ENCODE results near the gene VPS29. TPM values are rescaled to one million over a fixed set of nuclear protein-coding genes. Genes with fewer than 3 reads are reported as not detected.
"Not testable (repeated sequence)": the region's sequence is repeated elsewhere in the genome, so short reads cannot be mapped to it uniquely, and the experiment has no call there.

The VPS29 gene
- polyA plus RNA-seq, 3 donors: 224 to 409 (median 342) TPM

- Histone ChIP-seq H3K4me3 (replicated peaks in 1 of 3; ENCODE audit: low read depth in 2 of 3, low read length in 3 of 3) (no peak overlapping the region), H3K9me3 (replicated peaks in 1 of 2; ENCODE audit: control insufficient read depth in 1 of 2, insufficient read depth in 1 of 2, low read length in 2 of 2) (no peaks in the 10 kb centered on the region), H3K79me2 (ENCODE audit: insufficient read depth, low read length) (no peaks in the 10 kb centered on the region), H2AFZ (ENCODE audit: insufficient read depth, low read depth, low read length, poor library complexity, severe bottlenecking) (no peak overlapping the region), H4K20me1 (ENCODE audit: insufficient read depth, low read length) (peaks cover 43% of the 10 kb centered on the region), H3K4me1 (ENCODE audit: control insufficient read depth in 1 of 2, insufficient read depth in 2 of 2, low read length in 2 of 2) (no peaks in the 10 kb centered on the region), H3K4me2 (replicated peaks; ENCODE audit: extremely low read depth, low read length, poor library complexity, severe bottlenecking) (no peak overlapping the region), H3K36me3 (replicated peaks in 1 of 2; ENCODE audit: control insufficient read depth in 1 of 2, insufficient read depth in 2 of 2, low read length in 2 of 2) (peaks cover 36 to 60% of the 10 kb centered on the region in 2 donors), H3K9ac (ENCODE audit: insufficient read depth, low read length, poor library complexity, severe bottlenecking) (no peak overlapping the region), H3K27ac (ENCODE audit: low read depth in 1 of 2, low read length in 2 of 2) (no peak overlapping the region), H3K27me3 (ENCODE audit: control insufficient read depth in 2 of 2, insufficient read depth in 2 of 2, low read length in 2 of 2) (no peaks in the 10 kb centered on the region)
- WGBS (ENCODE audit: insufficient coverage): no CpG with 5 or more reads among the region's 2 CpGs
- H3K27ac Mint-ChIP-seq: peak overlapping the region in 1 of 7 donors; percentile 50
- peaks cover 39 to 56% of the 10 kb centered on the region in 2 donors for H3K36me3 Mint-ChIP-seq
- no peak for TF ChIP-seq CTCF (IDR thresholded peaks at IDR 0.05)
- no peak overlapping the region for H3K4me3 Mint-ChIP-seq
- DNase-seq: no peak
- H3K27me3 Mint-ChIP-seq (ENCODE audit: low read depth in 3 of 3): peaks cover 0 to 3% (median 0%) of the 10 kb centered on the region in 3 donors
- intact Hi-C loops (cut with micrococcal nuclease): no loop called here
- H3K9me3 Mint-ChIP-seq: no peaks in the 10 kb centered on the region
- H3K4me1 Mint-ChIP-seq: no peaks in the 10 kb centered on the region
Measured at GRCh38 chr12:110530511-110530910, 28.6 kb upstream of the VPS29 start.

- Histone ChIP-seq H3K4me1 (ENCODE audit: control insufficient read depth in 1 of 2, insufficient read depth in 2 of 2, low read length in 2 of 2) (no peaks in the 10 kb centered on the region), H3K4me2 (replicated peaks; ENCODE audit: extremely low read depth, low read length, poor library complexity, severe bottlenecking) (no peak overlapping the region), H3K36me3 (replicated peaks in 1 of 2; ENCODE audit: control insufficient read depth in 1 of 2, insufficient read depth in 2 of 2, low read length in 2 of 2) (peaks cover 19 to 38% of the 10 kb centered on the region in 2 donors), H3K27me3 (ENCODE audit: control insufficient read depth in 2 of 2, insufficient read depth in 2 of 2, low read length in 2 of 2) (no peaks in the 10 kb centered on the region), H2AFZ (ENCODE audit: insufficient read depth, low read depth, low read length, poor library complexity, severe bottlenecking) (no peak overlapping the region), H3K9me3 (replicated peaks in 1 of 2; ENCODE audit: control insufficient read depth in 1 of 2, insufficient read depth in 1 of 2, low read length in 2 of 2) (no peaks in the 10 kb centered on the region), H3K27ac (ENCODE audit: low read depth in 1 of 2, low read length in 2 of 2) (no peak overlapping the region), H3K9ac (ENCODE audit: insufficient read depth, low read length, poor library complexity, severe bottlenecking) (no peak overlapping the region), H3K4me3 (replicated peaks in 1 of 3; ENCODE audit: low read depth in 2 of 3, low read length in 3 of 3) (no peak overlapping the region), H3K79me2 (ENCODE audit: insufficient read depth, low read length) (no peaks in the 10 kb centered on the region), H4K20me1 (ENCODE audit: insufficient read depth, low read length) (peaks cover 24% of the 10 kb centered on the region)
- H3K4me3 Mint-ChIP-seq: no peak overlapping the region
- no peak for TF ChIP-seq CTCF (IDR thresholded peaks at IDR 0.05)
- peak overlapping the region in 2 of 7 donors; percentile 32 to 61 for H3K27ac Mint-ChIP-seq
- intact Hi-C loops (cut with micrococcal nuclease): no loop called here
- H3K4me1 Mint-ChIP-seq: no peaks in the 10 kb centered on the region
- H3K9me3 Mint-ChIP-seq: no peaks in the 10 kb centered on the region
- DNase-seq: no peak
- 100% methylated on average over 2 of the region's 6 CpGs for WGBS (ENCODE audit: insufficient coverage)
- H3K27me3 Mint-ChIP-seq (ENCODE audit: low read depth in 3 of 3): peaks cover 0 to 4% (median 0%) of the 10 kb centered on the region in 3 donors
- peaks cover 25 to 36% of the 10 kb centered on the region in 2 donors for H3K36me3 Mint-ChIP-seq
Measured at GRCh38 chr12:110528277-110528839, 26.4 kb upstream of the VPS29 start.

GRCh38 chr12:110520876-110521712, 19.2 kb upstream of the VPS29 start:
- H3K9me3 ChIP-seq (replicated peaks in 1 of 2; ENCODE audit: control insufficient read depth in 1 of 2, insufficient read depth in 1 of 2, low read length in 2 of 2); H3K36me3 ChIP-seq (replicated peaks in 1 of 2; ENCODE audit: control insufficient read depth in 1 of 2, insufficient read depth in 2 of 2, low read length in 2 of 2); H3K4me1 Mint-ChIP-seq; H3K27ac ChIP-seq (ENCODE audit: low read depth in 1 of 2, low read length in 2 of 2); H3K27ac Mint-ChIP-seq; H3K4me2 ChIP-seq (replicated peaks; ENCODE audit: extremely low read depth, low read length, poor library complexity, severe bottlenecking); H3K4me3 Mint-ChIP-seq; H3K27me3 ChIP-seq (ENCODE audit: control insufficient read depth in 2 of 2, insufficient read depth in 2 of 2, low read length in 2 of 2); H3K9ac ChIP-seq (ENCODE audit: insufficient read depth, low read length, poor library complexity, severe bottlenecking); H3K79me2 ChIP-seq (ENCODE audit: insufficient read depth, low read length); H3K4me1 ChIP-seq (ENCODE audit: control insufficient read depth in 1 of 2, insufficient read depth in 2 of 2, low read length in 2 of 2); H2AFZ ChIP-seq (ENCODE audit: insufficient read depth, low read depth, low read length, poor library complexity, severe bottlenecking); H3K4me3 ChIP-seq (replicated peaks in 1 of 3; ENCODE audit: low read depth in 2 of 3, low read length in 3 of 3); H3K9me3 Mint-ChIP-seq; intact Hi-C loops (cut with micrococcal nuclease); H3K27me3 Mint-ChIP-seq (ENCODE audit: low read depth in 3 of 3); H4K20me1 ChIP-seq (ENCODE audit: insufficient read depth, low read length); H3K36me3 Mint-ChIP-seq; DNase-seq: not testable (repeated sequence)
- 97% methylated on average over 4 of the region's 11 CpGs for WGBS (ENCODE audit: insufficient coverage)
